Fibroblast of lung (primary cell): ENCODE data around the gene BCKDHB.

Experiments used
- CTCF ChIP-seq, 2 donors: IDR thresholded peaks in 1 of 2; conservative IDR thresholded peaks in 1 of 2; 1 replicate in 1 of 2; 2 replicates in 1 of 2; pipeline ENCODE4 v1.5.1; 2011 to 2012; ENCODE audit warnings: low read length in 2 of 2, control low read depth in 1 of 2, inconsistent platforms in 1 of 2, low read depth in 1 of 2, mild to moderate bottlenecking in 1 of 2
- EZH2 ChIP-seq: IDR thresholded peaks from 2 replicates; pipeline ENCODE4 v1.5.1; 2012; ENCODE audit warnings: low read length, control low read depth, mild to moderate bottlenecking; ENCODE audit errors: missing control alignments

- TF ChIP-seq CTCF (conservative IDR thresholded peaks at IDR 0.05 in 1 of 2, IDR thresholded peaks at IDR 0.05 in 1 of 2; ENCODE audit: low read depth in 1 of 2, low read length in 2 of 2) = no peak
- TF ChIP-seq EZH2 = no peak
Observed at GRCh38 chr6:80356000-80356399, 249.5 kb downstream of the BCKDHB start.
